IMR-90 (cell line): ENCODE results near the gene KDM1B. TPM values are rescaled to one million over a fixed set of nuclear protein-coding genes. Genes with fewer than 3 reads are reported as not detected.

Experiments
- ATAC-seq: fragments of 200-7000 bp; cut with Tn5 transposase; 2 replicates; pipeline ENCODE4 v1.9.1; 2020; ENCODE audit warnings: low read depth, mild to moderate bottlenecking, moderate library complexity
- BruUV-seq: library from RNA; stranded (reverse); fragments of 400-500 nt; replicated peaks from 2 replicates; lab custom pipeline; 2021; lab: Mats Ljungman, UMichigan
- CTCF ChIA-PET: fragments of 300-600 bp; formaldehyde crosslinking; extraction: SDS; loops from one replicate; lab custom pipeline; 2021; ENCODE audit warnings: antibody characterized with exemption; lab: Yijun Ruan, JAX
- POLR2A ChIA-PET: fragments of 300-600 bp; sonication (Branson Sonifier 250); formaldehyde crosslinking; loops from one replicate; lab custom pipeline; 2022; ENCODE audit warnings: antibody characterized with exemption; ENCODE audit not compliant: unreplicated experiment; lab: Charles Lee
- DNase-seq: peaks from one replicate; pipeline ENCODE4 v3.0.0; 2013
- H2AFZ ChIP-seq: replicated peaks from 2 replicates; pipeline ENCODE3; 2013; ENCODE audit warnings: low read length, mild to moderate bottlenecking; ENCODE audit not compliant: poor library complexity
- H2AK5ac ChIP-seq: 2 replicates; pipeline ENCODE4 v1.6.1; 2013; ENCODE audit warnings: low read depth, low read length, inconsistent platforms
- H2AK9ac ChIP-seq: replicated peaks from 2 replicates; pipeline ENCODE3; 2013; ENCODE audit warnings: mild to moderate bottlenecking, low read depth, low read length, moderate library complexity; ENCODE audit not compliant: poor library complexity
- H2BK120ac ChIP-seq: 2 replicates; pipeline ENCODE4 v1.6.1; 2013; ENCODE audit warnings: low read depth, low read length, inconsistent platforms
- H2BK15ac ChIP-seq: 3 replicates; pipeline ENCODE4 v1.6.1; 2013; ENCODE audit warnings: low read depth, low read length, inconsistent platforms
- H2BK20ac ChIP-seq: 2 replicates; pipeline ENCODE4 v1.6.1; 2013; ENCODE audit warnings: low read depth, mild to moderate bottlenecking, inconsistent platforms, low read length, moderate library complexity
- H2BK5ac ChIP-seq: 2 replicates; pipeline ENCODE4 v1.6.1; 2013; ENCODE audit warnings: mild to moderate bottlenecking, low read depth, low read length, inconsistent platforms; ENCODE audit not compliant: poor library complexity, severe bottlenecking
- H3K14ac ChIP-seq: replicated peaks from 2 replicates; pipeline ENCODE4 v1.6.1; 2013; ENCODE audit warnings: low read depth, low read length, inconsistent platforms
- H3K18ac ChIP-seq: 2 replicates; pipeline ENCODE4 v1.6.1; 2013; ENCODE audit warnings: low read depth, low read length, control low read depth
- H3K23ac ChIP-seq: 2 replicates; pipeline ENCODE4 v1.6.1; 2013; ENCODE audit warnings: low read depth, low read length, inconsistent platforms
- H3K27ac ChIP-seq: 2 replicates; pipeline ENCODE4 v1.5.1; 2013; ENCODE audit warnings: mild to moderate bottlenecking, control low read depth, low read length; ENCODE audit not compliant: insufficient read depth
- H3K27me3 ChIP-seq: 2 replicates; pipeline ENCODE4 v1.6.1; 2013; ENCODE audit warnings: low read length; ENCODE audit not compliant: control insufficient read depth, insufficient read depth
- H3K36me3 ChIP-seq: 2 replicates; pipeline ENCODE4 v1.6.1; 2013; ENCODE audit warnings: low read length, mixed read lengths; ENCODE audit not compliant: control insufficient read depth, insufficient read depth
- H3K4ac ChIP-seq: 2 replicates; pipeline ENCODE4 v1.6.1; 2013; ENCODE audit warnings: low read depth, low read length, inconsistent platforms
- H3K4me1 ChIP-seq: 2 replicates; pipeline ENCODE4 v1.6.1; 2013; ENCODE audit warnings: low read length, mixed read lengths; ENCODE audit not compliant: control insufficient read depth, insufficient read depth
- H3K4me2 ChIP-seq: 2 replicates; pipeline ENCODE4 v1.6.1; 2013; ENCODE audit warnings: low read depth, mild to moderate bottlenecking, control low read depth, low read length, moderate library complexity
- H3K4me3 ChIP-seq: 2 replicates; pipeline ENCODE4 v1.5.1; 2013; ENCODE audit warnings: low read depth, mild to moderate bottlenecking, control low read depth, low read length, moderate library complexity; ENCODE audit not compliant: insufficient read depth
- H3K56ac ChIP-seq: 2 replicates; pipeline ENCODE4 v1.6.1; 2013; ENCODE audit warnings: low read length, inconsistent platforms; ENCODE audit not compliant: insufficient read depth; ENCODE audit errors: extremely low read depth
- H3K79me1 ChIP-seq, 2 experiments: 2 replicates each; pipeline ENCODE4 v1.6.1; 2013; ENCODE audit warnings: low read length in 2 of 2, inconsistent platforms in 1 of 2, low read depth in 1 of 2
- H3K9ac ChIP-seq: 2 replicates; pipeline ENCODE4 v1.6.1; 2013; ENCODE audit warnings: low read depth, low read length, control low read depth
- H3K9me1 ChIP-seq: 2 replicates; pipeline ENCODE4 v1.6.1; 2013; ENCODE audit warnings: low read length, inconsistent platforms; ENCODE audit not compliant: insufficient read depth
- H3K9me3 ChIP-seq: 2 replicates; pipeline ENCODE4 v1.6.1; 2013; ENCODE audit warnings: low read length; ENCODE audit not compliant: control insufficient read depth, insufficient read depth
- H4K20me1 ChIP-seq: 2 replicates; pipeline ENCODE4 v1.6.1; 2013; ENCODE audit warnings: low read length, inconsistent platforms; ENCODE audit not compliant: insufficient read depth
- H4K5ac ChIP-seq: 2 replicates; pipeline ENCODE4 v1.6.1; 2013; ENCODE audit warnings: mild to moderate bottlenecking, low read depth, low read length, control low read depth
- H4K8ac ChIP-seq, 2 experiments: 2 replicates each; pipeline ENCODE4 v1.6.1; 2013; ENCODE audit warnings: low read depth in 2 of 2, low read length in 2 of 2, control low read depth in 1 of 2, inconsistent platforms in 1 of 2
- H4K91ac ChIP-seq: 2 replicates; pipeline ENCODE4 v1.6.1; 2013; ENCODE audit warnings: low read depth, low read length, inconsistent platforms; ENCODE audit not compliant: insufficient read depth
- BHLHE40 ChIP-seq: fragments of 150-350 bp; IDR thresholded peaks from 2 replicates; pipeline ENCODE4 v1.6.1; 2016; ENCODE audit warnings: mild to moderate bottlenecking, low read depth, low read length
- CEBPB ChIP-seq: IDR thresholded peaks from 2 replicates; pipeline ENCODE4 v1.6.1; 2012; ENCODE audit warnings: low read depth, low read length, improper control_type of control experiment
- CHD1 ChIP-seq: IDR thresholded peaks from 2 replicates; pipeline ENCODE4 v1.6.1; 2012; ENCODE audit warnings: low read depth, low read length, improper control_type of control experiment
- CTCF ChIP-seq: conservative IDR thresholded peaks from 2 replicates; pipeline ENCODE4 v1.5.1; 2012; ENCODE audit warnings: mild to moderate bottlenecking, low read depth, low read length, improper control_type of control experiment
- FOS ChIP-seq: fragments of 150-350 bp; IDR thresholded peaks from 2 replicates; pipeline ENCODE4 v1.6.1; 2016; ENCODE audit warnings: low read depth, low read length
- MAZ ChIP-seq: IDR thresholded peaks from 2 replicates; pipeline ENCODE4 v1.6.1; 2012; ENCODE audit warnings: low read depth, mild to moderate bottlenecking, low read length, improper control_type of control experiment, moderate library complexity, borderline replicate concordance
- MXI1 ChIP-seq: IDR thresholded peaks from 2 replicates; pipeline ENCODE4 v1.6.1; 2012; ENCODE audit warnings: low read depth, mild to moderate bottlenecking, low read length, moderate library complexity, borderline replicate concordance
- NFE2L2 ChIP-seq: fragments of 150-350 bp; IDR thresholded peaks from 2 replicates; pipeline ENCODE4 v1.6.1; 2016; ENCODE audit warnings: low read depth, mild to moderate bottlenecking, low read length
- POLR2A ChIP-seq: IDR thresholded peaks from 2 replicates; pipeline ENCODE4 v1.6.1; 2012; ENCODE audit warnings: mild to moderate bottlenecking, low read depth, low read length
- RAD21 ChIP-seq: IDR thresholded peaks from 2 replicates; pipeline ENCODE4 v1.6.1; 2012; ENCODE audit warnings: low read length, improper control_type of control experiment
- RCOR1 ChIP-seq: IDR thresholded peaks from 2 replicates; pipeline ENCODE4 v1.6.1; 2012; ENCODE audit warnings: mild to moderate bottlenecking, low read length, improper control_type of control experiment; ENCODE audit not compliant: insufficient replicate concordance
- RFX5 ChIP-seq: IDR thresholded peaks from 2 replicates; pipeline ENCODE4 v1.8.0; 2012; ENCODE audit warnings: low read depth, mild to moderate bottlenecking, low read length, moderate library complexity
- SMC3 ChIP-seq: fragments of 150-350 bp; IDR thresholded peaks from 2 replicates; pipeline ENCODE4 v1.6.1; 2016; ENCODE audit warnings: low read depth, mild to moderate bottlenecking, antibody characterized with exemption, low read length, moderate library complexity
- WGBS, 2 experiments: methylation state at CpG; one replicate each; pipeline versions ENCODE4 v1.1.5 to v1.1.7; 2013; ENCODE audit warnings: missing lambda C conversion rate in 2 of 2; ENCODE audit not compliant: insufficient read length in 1 of 2; ENCODE audit errors: extremely low coverage in 2 of 2; 5-methylcytosine and 5-hydroxymethylcytosine counted together
- dilution Hi-C: fragments of 300-500 bp; cut with HindIII; formaldehyde crosslinking; loops from one replicate; pipeline ENCODE4 v1.14.3; 2018; ENCODE audit warnings: low sequenced_read_pairs; ENCODE audit not compliant: unreplicated experiment
- in situ Hi-C: fragments of 300-500 bp; cut with MboI; formaldehyde crosslinking; loops from 3 replicates; pipeline ENCODE4 v1.14.3; 2019; ENCODE audit warnings: low sequenced_read_pairs, inconsistent platforms, mixed read lengths
- intact Hi-C: fragments of 100-400 bp; cut with micrococcal nuclease; formaldehyde crosslinking; loops from 2 replicates; pipeline ENCODE4 v1.10.0; 2022
- polyA plus RNA-seq, 3 experiments: library from polyadenylated mRNA; depleted of rRNA; stranded (reverse); fragments of >200 nt; gene quantifications; 2 replicates each; pipeline ENCODE4 v1.2.3, GENCODE V29; 2012; ENCODE audit warnings: low replicate concordance in 1 of 3
- total RNA-seq: library from RNA; depleted of rRNA; stranded (reverse); fragments of >200 nt; gene quantifications from 2 replicates; pipeline ENCODE4 v1.2.3, GENCODE V29; 2012
- TF ChIP-seq, protein P1 (sequence below): fragments of 150-350 bp; IDR thresholded peaks from 2 replicates; pipeline ENCODE4 v1.6.1; 2017; ENCODE audit warnings: mild to moderate bottlenecking, antibody characterized with exemption, low read length, low read depth
- TF ChIP-seq, protein P2 (sequence below): fragments of 150-350 bp; IDR thresholded peaks from 2 replicates; pipeline ENCODE4 v1.6.1; 2016; ENCODE audit warnings: low read depth, mild to moderate bottlenecking, low read length, moderate library complexity, borderline replicate concordance

Gene KDM1B
- total and polyA plus RNA-seq, 2 of the 4 experiments (the other 2 are of a cell fraction): 13.2 to 16.7 TPM

- H3K27me3 ChIP-seq: no peaks in the 10 kb centered on the region
- ChIA-PET POLR2A (no interaction called here), CTCF (interaction anchor here (0.6 kb wide), 1 partner anchor 773 kb away, joined by 10 read pairs; no protein-coding TSS in a partner anchor)
- H3K4ac ChIP-seq: no peak overlapping the region
- dilution Hi-C loops: no loop called here
- H4K5ac ChIP-seq: no peak overlapping the region
- H3K79me1 ChIP-seq: peaks cover 19 to 30% of the 10 kb centered on the region in 2 experiments
- H2AFZ ChIP-seq: no peak overlapping the region
- in situ Hi-C loops: no loop called here
- H3K4me2 ChIP-seq: no peak overlapping the region
- no peak overlapping the region for H2BK20ac ChIP-seq
- peaks cover 9% of the 10 kb centered on the region for H3K9me1 ChIP-seq
- peaks cover 19% of the 10 kb centered on the region for H4K20me1 ChIP-seq
- no peaks in the 10 kb centered on the region for H3K9me3 ChIP-seq
- no peak overlapping the region for H4K91ac ChIP-seq
- H2AK5ac ChIP-seq: no peak overlapping the region
- no peak overlapping the region for H2BK120ac ChIP-seq
- BruUV-seq: no TSS peak
- peak overlapping the region; percentile 37 for H2BK5ac ChIP-seq
- 80% methylated on average over 3 of the region's 6 CpGs; no CpG with 5 or more reads in 1 of the 2 experiments for WGBS, 2 experiments
- H3K23ac ChIP-seq: peak overlapping the region; percentile 56; the same call in 1 of the 2 replicates
- H3K18ac ChIP-seq: no peak overlapping the region
- DNase-seq: no peak
- intact Hi-C loops: loop anchor here (5.0 kb wide), 1 partner anchor 32 kb away; no protein-coding TSS in a partner anchor
- H3K27ac ChIP-seq: no peak overlapping the region
- peaks cover 26% of the 10 kb centered on the region for H3K36me3 ChIP-seq
- TF ChIP-seq MAZ (no peak), RFX5 (no peak), RAD21 (no peak), RCOR1 (no peak), CHD1 (no peak), BHLHE40 (no peak), CEBPB (no peak), CTCF (no peak), MXI1 (no peak), FOS (no peak), POLR2A (no peak), NFE2L2 (no peak), SMC3 (no peak)
- TF ChIP-seq, protein P1, sequence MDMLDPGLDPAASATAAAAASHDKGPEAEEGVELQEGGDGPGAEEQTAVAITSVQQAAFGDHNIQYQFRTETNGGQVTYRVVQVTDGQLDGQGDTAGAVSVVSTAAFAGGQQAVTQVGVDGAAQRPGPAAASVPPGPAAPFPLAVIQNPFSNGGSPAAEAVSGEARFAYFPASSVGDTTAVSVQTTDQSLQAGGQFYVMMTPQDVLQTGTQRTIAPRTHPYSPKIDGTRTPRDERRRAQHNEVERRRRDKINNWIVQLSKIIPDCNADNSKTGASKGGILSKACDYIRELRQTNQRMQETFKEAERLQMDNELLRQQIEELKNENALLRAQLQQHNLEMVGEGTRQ: no peak
- TF ChIP-seq, protein P2, sequence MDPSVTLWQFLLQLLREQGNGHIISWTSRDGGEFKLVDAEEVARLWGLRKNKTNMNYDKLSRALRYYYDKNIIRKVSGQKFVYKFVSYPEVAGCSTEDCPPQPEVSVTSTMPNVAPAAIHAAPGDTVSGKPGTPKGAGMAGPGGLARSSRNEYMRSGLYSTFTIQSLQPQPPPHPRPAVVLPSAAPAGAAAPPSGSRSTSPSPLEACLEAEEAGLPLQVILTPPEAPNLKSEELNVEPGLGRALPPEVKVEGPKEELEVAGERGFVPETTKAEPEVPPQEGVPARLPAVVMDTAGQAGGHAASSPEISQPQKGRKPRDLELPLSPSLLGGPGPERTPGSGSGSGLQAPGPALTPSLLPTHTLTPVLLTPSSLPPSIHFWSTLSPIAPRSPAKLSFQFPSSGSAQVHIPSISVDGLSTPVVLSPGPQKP: no peak
- no peak for ATAC-seq
- H3K4me3 ChIP-seq: no peak overlapping the region
- H2AK9ac ChIP-seq: no peak overlapping the region
- no peak overlapping the region for H3K9ac ChIP-seq
- H3K14ac ChIP-seq: no peak overlapping the region; the same call in 1 of the 2 replicates
- H3K56ac ChIP-seq: no peak overlapping the region
- H4K8ac ChIP-seq: no peak overlapping the region
- no peak overlapping the region for H2BK15ac ChIP-seq
- H3K4me1 ChIP-seq: peaks cover under 1% of the 10 kb centered on the region; the same call in 1 of the 2 replicates
These were observed 99.6 kb downstream of the KDM1B start for GRCh38 chr6:18254793-18255192.
